GM18868 (cell line): ENCODE data around the gene MBD3L3.
A peak's percentile ranks its signal among the peaks of the same experiment; 100 is the strongest.
"Not testable (repeated sequence)": the region's sequence is repeated elsewhere in the genome, so short reads cannot be mapped to it uniquely, and the experiment has no call there.

ENCODE experiments used
- ATAC-seq: cut with Tn5 transposase; IDR thresholded peaks from one replicate; pipeline ENCODE4 v1.9.1; 2021; ENCODE audit warnings: mild to moderate bottlenecking, moderate library complexity; ENCODE audit not compliant: unreplicated experiment

The MBD3L3 gene

GRCh38 chr19:7058576-7058975 lies at the start of gene MBD3L3:
Gene MBD3L3 (minus strand): TSS chr19:7058676. CDS start chr19:7058605, 71 bp downstream.
- not testable (repeated sequence) for ATAC-seq

DNA sequence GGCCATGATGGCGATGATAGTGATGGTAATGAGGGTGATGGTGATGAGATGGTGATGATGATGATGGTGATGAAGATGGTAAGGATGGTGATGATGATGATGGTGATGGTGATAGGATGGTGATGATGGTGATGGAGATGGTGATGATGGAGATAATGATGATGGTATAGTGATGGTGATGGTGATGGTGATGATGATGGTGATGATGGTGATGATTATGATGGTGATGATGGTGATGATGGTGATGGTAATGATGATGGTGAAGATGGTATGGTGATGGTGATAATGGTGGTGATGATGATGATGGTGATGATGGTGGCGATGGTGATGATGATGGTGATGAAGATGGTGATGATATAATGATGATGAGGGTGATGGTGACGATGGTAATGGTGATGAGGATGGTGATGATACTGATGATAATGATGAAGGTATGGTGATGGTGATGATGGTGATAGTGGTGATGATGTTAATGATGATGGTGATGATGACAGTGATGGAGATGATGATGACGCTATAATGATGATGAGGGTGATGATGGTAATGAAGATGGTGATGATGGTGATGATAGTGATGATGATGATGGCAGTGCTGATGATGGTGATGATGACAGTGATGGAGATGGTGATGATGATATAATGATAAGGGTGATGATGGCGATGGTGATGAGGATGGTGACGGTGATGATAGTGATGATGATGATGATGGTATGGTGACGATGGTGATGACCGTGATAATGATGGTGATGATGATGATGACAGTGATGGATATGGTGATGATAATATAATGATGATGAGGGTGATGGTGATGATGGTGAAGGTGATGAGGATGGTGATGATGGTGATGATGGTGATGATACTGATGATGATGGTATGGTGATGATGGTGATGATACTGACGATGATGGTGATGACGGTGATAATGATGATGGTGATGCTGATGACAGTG lies 48.5 kb upstream of the MBD3L3 start:
- no peak for ATAC-seq

GRCh38 chr19:7104747-7105447 lies 46.4 kb upstream of the MBD3L3 start:
- no peak for ATAC-seq

GRCh38 chr19:7101498-7102253 lies 43.2 kb upstream of the MBD3L3 start:
- ATAC-seq: no peak

DNA sequence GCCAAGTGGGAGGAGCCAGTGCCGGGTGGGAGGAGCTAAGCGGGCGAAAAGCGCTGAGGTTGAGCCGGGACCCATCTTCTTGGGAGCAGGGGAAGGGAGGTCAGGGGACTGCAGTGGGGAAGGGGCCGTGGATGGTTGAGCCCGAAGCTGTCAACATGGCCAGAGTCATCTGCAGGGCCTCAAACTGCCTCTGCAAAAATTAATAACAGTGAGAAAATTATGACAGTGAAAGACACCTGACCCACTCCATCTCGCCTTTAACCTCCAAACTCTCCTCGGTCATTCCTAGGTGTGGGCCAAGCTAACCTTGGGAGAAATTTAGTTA lies 41.1 kb upstream of the MBD3L3 start:
- ATAC-seq: no peak

DNA sequence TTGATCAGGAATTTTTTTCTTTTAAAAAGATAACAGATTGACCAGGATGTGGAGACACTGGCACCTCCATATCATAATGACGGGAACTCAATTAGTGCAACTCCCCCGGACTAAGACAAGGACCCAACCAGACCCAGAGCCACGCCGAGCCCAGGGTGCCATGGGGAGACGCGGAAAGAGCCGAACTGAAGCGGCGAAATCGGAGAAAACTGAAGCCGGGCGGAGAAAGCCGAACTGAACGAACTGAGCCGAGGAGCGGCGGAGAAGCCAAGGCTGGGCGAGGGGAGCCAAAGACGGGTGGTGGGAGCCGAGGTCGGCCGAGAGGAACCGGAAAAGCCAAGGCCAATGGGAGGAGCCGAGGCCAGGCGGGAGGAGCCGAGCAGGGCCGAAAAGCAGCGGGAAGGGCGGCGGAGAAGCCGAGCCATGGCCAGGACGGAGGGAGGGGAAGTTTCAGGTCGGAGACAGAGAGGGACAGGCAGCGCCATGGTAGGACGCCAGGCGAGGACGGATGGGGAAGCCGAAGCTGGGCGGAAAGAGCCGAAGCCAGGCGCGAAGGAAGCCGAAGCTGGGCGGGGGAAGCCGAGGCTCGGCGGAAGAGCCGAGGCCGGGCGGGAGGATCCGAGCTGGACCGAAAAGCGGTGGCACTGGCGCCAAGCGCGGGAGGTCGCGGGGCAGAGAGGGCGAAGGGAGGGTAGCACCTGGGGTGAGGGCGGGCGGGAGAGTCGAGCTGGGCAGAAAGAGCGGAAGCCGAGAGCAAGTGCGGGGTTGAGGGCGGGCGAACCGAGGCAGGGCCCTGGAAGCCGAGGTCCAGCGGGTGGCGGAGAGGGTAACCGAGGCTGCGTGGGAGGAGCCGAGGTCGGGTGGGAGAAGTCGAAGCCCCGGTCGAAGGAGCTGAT lies 40.5 kb upstream of the MBD3L3 start:
- peak; percentile 83 for ATAC-seq

DNA sequence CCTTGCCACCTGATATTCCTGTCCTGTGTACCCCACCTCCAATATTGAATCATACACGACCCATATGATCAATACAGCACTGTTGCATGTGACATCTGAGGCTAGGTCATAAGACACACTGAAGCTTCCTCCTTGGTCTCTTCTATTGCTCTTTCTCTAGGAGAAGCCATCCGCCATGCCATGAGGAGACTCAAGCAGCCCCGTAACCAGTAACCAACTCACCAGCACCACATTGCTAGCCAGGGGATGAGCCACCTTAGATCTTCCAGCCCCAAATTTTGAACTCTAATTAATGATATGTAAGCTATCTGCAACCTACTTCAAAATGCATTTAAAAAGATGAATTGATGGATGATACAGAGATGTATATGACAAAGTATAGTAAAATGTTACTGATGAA lies 39.6 kb upstream of the MBD3L3 start:
- ATAC-seq: no peak

- ATAC-seq: no peak
These were observed 30.5 kb upstream of the MBD3L3 start for GRCh38 chr19:7088999-7089398.

DNA sequence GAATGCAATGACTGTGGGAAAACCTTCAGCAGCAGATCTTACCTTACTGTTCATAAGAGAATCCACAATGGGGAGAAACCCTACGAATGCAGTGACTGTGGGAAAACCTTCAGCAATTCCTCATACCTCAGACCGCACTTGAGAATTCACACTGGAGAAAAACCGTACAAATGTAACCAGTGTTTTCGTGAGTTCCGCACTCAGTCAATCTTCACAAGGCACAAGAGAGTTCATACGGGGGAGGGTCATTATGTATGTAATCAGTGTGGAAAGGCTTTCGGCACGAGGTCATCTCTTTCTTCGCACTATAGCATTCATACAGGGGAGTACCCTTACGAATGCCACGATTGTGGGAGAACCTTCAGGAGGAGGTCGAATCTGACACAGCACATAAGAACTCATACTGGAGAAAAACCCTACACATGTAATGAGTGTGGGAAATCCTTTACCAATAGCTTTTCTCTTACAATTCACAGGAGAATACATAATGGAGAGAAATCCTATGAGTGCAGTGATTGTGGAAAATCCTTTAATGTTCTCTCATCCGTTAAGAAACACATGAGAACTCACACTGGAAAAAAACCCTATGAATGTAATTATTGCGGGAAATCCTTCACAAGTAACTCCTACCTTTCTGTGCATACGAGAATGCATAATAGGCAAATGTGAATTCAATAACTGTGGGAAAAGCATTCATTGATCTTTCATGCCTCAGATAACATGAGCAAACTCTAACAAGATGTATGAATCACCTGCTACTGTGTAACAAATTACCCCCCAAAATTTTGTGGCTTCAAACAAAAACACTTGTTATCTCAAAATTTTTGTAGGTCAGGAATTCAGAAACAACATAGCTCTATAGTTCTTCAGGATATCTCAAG lies 24.8 kb upstream of the MBD3L3 start:
- no peak for ATAC-seq

GRCh38 chr19:7078008-7078407 lies 19.5 kb upstream of the MBD3L3 start:
- ATAC-seq: no peak

- no peak for ATAC-seq
These were observed 17.7 kb upstream of the MBD3L3 start for GRCh38 chr19:7076151-7076550.

- no peak for ATAC-seq
These were observed 16.3 kb upstream of the MBD3L3 start for GRCh38 chr19:7074705-7075282.

DNA sequence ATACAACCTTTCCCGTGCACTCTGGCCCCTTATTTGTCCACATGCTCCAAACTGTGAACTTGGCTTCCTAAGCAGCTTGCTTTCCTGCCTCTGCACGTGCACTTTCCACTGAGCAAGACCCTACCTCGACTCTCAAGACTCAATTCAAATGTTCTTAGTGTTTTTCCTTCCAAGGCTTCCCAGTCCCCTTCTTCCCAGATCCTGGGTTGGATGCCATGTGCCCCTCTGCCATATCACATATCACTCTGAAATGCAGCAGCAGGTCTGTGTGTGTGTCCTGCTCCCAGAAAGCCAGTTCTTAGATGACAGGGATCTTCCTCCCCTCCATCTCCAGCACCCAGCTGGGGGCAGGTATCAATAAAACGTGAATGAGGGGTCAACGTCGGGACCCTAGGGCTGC lies 14.1 kb upstream of the MBD3L3 start:
- no peak for ATAC-seq

DNA sequence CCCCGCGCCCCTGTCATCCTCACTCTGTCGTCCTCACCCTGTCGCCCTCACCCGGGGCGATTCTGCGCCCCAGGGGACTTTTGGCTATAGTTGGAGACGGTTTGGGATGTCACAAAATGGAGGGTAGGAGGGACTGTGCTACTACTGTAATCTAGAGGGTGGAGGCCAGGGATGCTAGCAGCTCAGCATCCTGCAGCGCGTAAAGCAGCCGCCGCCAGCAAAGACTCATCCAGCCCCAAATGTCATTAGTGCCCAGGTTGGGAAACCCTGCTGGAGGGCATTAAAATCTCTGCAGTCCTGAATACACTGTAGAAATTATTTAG lies 11.4 kb upstream of the MBD3L3 start:
- ATAC-seq: no peak

DNA sequence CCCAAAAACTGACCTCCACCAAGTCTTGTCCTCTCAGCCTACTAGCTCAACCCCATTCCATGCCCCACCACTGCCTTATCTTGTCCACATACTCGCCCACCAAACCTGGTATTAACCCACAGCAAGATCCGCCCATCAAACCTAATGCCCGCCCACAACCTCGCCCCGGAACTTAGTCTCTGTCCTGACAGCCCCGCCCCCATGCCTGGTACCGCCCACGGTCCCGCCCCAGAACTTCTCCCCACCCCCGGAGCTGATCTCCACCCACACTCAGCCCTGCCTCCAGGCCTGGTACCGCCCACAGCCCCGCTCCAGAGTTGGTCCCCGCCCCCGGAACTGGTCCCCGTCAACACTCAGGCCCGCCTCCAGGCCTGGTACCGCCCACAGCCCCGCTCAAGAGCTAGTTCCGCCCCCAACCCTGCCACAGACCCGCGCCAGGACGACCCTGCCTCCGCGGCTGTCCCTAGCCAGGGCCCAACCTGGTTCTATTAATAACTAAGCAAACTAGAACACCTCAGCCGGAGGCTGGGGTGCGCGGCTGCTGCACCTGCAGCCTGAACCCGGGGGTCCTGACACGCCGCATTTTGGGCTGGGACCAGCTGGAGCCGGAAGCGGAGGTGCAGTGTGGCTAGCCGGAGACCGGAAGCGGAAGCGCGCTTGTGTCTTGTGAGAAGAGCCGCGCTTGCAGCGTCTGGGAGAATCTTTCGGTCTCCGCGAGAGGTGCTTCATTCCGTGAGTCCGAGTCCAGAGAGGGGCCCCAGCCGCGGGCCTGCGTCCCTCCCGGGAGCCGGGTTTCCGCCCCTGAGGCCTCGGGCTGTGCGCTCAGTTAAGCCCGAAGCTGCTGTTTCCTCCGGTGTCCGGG lies 10.8 kb upstream of the MBD3L3 start, which contains the start of gene ZNF557:
Gene ZNF557 (plus strand): TSS at position 662 of the 862 bp plus-strand sequence. CDS start 5,372 bp downstream, outside the sequence.
- peak; percentile 92 for ATAC-seq

GRCh38 chr19:7068599-7068998 lies 10.1 kb upstream of the MBD3L3 start:
- no peak for ATAC-seq

DNA sequence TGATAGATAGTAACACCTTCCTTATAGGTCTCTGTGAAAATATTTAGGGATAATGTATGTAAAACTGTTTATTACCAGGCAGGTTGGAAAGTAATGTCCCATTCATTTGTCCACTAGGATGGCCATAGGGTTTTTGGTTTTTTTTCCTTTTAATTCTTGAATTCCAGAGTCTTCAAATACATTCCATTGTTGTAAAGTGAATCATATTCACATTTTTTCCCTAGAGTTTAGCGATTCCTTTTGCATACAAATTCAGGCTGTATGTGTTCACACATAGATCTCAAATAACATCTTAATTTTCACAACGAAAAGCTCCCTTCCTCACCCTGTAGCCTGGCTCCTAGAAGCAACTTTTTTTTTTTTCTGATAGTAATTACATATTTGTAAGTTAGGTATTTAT lies 9.2 kb upstream of the MBD3L3 start:
- ATAC-seq: no peak

DNA sequence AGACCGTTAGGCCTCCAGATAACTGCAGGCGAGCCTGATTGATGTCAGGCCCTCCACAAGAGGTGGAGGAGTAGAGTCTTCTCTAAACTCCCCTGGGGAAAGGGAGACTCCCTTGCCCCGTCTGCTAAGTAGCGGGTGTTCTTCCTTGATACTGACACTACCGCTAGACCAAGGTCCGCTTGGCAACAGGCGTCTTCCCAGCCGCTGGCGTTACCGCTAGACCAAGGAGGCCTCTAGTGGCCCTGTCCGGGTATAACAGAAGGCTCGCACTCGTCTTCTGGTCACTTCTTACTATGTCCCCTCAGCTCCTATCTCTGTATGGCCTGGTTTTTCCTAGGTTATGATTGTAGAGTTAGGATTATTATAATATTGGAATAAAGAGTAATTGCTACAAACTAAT lies 8.6 kb upstream of the MBD3L3 start:
- not testable (repeated sequence) for ATAC-seq
